GM18907 (cell line): ENCODE measurements around the gene POLQ.
"Not testable (repeated sequence)": the region's sequence is repeated elsewhere in the genome, so short reads cannot be mapped to it uniquely, and the experiment has no call there.

Source experiments
- ATAC-seq: cut with Tn5 transposase; IDR thresholded peaks from one replicate; pipeline ENCODE4 v1.9.1; 2021; ENCODE audit warnings: mild to moderate bottlenecking, moderate library complexity; ENCODE audit not compliant: unreplicated experiment

The POLQ gene

DNA sequence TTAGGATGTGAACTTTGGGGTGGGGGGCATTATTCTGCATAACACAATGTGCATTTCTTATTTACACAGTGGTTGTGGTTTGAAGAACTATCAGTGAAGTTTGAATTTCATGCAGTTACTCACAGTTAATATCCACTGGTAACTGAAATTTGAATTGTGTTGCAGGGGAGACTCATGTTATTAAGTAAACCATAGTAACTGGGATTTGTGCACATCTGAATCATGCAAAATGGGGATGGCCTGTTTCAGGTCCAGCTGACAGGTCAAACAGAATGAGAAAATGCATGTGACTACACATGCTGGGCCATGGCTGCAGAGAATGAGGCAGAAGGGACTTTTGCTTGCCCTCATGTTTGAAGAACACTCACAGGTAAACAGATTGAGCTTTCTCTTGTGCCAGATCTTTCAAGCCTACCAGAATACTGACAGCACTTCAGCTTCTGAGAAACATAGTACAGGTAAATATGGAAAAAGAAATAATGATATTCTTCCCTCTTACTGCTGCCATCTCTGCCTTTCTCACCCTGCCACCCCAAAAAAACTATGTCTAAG is 115.0 kb downstream of the POLQ start:
- ATAC-seq: no peak

DNA sequence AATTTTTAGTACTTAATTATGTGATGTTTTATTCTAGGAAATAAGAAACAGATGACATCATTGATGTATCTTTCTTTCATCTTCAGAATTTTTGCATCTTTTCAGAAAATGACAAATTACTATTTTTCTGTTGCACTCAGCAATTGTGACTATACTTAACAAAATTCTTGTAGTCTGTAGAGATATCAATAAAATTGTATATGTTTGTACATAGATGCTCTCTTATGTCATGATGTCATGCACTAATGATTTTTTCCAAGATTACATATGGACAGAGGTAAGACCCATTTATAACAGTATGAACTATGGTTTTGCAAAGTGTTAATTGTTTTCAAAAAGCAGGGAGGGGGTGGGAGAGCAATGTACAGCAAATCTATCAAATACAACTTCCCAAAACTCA is 121.2 kb downstream of the POLQ start:
- ATAC-seq: no peak

DNA sequence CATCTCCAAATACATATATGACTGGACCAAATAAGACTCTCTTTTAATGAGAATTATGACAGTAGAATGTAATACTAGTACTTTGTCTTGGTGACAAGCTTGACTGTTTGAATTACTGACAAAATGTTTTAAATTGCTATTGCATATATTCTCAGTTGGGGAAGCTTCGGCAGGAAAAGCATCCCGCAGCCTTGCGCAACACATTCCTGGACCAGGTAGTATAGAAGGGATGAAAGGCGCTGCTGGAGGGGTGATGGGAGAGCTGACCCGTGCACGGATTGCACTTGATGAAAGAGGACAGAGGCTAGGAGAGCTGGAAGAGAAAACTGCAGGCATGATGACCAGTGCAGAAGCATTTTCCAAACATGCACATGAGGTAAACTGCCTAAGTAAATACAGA is 127.6 kb downstream of the POLQ start:
- no peak for ATAC-seq

DNA sequence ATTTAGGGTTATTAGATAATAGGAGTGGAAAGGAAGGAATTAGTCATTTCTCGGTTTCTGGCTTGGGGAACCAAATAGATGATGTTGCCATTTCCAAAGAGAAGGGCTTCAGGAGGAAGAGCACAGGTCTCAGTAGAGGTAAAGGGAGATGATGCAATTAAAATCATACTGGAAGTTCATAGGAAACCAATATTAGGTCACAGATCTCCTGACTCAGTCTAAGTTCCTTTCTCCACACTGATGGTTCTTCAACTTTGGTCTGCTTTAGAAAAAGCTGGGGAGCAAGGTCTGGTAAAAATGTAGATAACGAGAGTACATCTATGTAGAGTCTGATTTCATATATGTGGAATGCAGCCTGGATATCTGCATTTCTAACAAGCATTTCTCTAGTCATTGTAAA is 130.9 kb downstream of the POLQ start:
- ATAC-seq: no peak

DNA sequence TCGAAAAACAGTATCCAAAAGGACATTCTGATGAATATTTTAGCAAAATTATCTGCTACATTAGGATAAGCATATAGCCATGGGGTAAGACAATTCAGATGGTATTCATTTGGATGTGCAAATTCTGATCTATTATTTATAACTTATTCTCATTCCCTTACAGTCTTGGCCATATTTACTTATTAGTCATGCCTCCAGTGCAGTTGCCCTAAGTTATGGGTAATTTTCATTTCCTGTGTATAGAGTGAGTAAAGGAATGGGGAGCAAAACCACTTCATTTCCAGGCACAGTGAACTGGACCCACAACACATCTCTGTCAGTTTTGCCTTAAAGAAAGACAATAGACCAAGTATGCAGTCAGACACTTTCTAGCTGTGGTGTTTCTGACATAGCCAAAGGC is 134.3 kb downstream of the POLQ start:
- ATAC-seq: no peak

DNA sequence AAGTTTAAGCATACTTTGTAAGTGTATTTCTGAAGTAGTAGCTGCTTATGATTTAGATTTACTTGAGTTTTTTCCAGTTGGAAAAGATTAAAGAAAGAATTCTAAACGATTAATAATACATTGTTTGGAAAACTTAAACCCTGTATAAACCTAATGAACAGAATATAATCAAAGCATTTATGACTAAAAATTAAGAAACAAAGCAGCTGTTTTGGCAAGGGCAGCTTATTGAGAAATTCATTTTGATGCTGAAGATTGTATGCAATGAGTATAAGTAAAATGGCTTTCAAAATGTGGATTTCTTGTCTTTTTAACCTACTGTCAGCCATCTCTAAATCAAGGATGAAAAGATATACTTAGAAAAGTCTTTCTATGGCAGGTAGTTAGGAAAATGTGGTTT is 140.2 kb downstream of the POLQ start:
- no peak for ATAC-seq

DNA sequence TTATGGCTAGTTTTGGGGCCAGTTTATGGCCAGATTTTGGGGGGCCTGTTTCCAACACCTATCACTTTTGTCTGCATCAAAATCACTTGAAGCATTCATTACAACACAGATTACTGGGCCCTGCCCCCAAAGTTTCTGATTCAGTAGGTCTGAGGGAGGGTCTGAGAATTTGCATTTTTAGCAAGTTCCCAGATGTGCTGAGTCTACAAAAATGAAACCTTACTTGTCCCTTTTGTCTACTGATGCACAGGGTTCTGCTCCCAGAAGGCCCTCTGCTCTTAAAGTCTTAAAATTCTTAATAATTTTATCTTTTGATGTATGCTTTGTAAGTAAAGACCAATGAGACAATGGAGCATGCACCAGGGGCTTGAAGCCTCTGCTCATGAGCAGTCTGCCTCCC is 146.0 kb downstream of the POLQ start:
- no peak for ATAC-seq

DNA sequence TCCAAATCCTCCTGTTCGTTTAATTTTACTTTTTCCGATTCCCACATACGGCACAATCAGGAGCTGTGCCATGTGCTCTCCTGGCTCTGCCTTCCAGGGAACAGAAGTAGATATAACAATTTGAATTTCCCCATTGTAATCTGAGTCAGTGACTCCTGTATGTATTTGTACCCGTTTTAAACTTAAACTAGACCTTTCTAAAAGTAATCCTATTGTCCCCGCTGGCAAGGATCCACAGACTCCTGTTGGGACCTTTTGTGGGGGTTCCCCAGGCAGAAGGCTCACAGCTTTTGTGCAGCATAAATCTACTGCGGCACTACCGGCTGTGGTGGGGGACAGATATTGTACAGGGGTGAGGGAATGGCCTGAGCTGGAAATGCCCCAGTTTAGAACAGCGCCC is 147.7 kb downstream of the POLQ start:
- not testable (repeated sequence) for ATAC-seq

DNA sequence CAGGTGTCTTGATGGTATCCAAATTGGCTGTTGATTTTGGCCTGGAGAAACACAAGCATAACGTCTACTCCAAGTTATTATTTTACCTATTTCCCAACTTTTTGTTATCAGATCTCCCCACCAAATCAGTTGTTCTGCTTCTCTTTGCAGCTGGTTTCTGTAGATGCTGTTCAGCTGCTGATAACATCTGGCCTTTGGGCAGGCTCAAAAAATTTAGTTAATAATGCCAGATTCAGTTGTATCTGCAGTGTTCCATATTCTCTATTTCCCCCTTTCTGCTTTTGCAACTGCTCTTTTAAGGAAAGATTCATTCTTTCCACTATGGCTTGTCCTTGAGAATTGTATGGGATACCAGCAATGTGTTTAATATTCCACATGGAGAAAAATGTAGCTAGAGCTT is 149.8 kb downstream of the POLQ start:
- ATAC-seq: not testable (repeated sequence)

DNA sequence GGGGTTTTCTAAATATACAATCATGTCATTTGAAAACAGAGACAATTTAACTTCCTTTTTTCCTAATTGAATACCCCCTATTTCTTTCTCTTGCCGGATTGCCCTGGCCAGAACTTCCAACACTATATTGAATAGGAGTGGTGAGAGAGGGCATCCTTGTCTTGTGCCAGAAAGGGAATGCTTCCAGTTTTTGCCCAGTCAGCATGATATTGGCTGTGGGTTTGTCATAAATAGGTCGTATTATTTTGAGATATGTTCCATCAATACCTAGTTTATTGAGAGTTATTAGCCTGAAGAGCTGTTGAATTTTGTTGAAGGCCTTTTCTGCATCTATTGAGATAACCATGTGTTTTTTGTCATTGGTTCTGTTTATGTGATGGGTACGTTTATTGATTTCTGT is 157.5 kb downstream of the POLQ start:
- ATAC-seq: not testable (repeated sequence)
